DMS53 treated with DMSO at 0.1 percent for 48 hours (cell line): ENCODE measurements around the gene SYNM.
A peak's percentile ranks its signal among the peaks of the same experiment; 100 is the strongest.
"Not testable (repeated sequence)": the region's sequence is repeated elsewhere in the genome, so short reads cannot be mapped to it uniquely, and the experiment has no call there.

Experiments
- DNase-seq: peaks from one replicate; lab custom pipeline; 2025; ENCODE audit not compliant: unreplicated experiment; lab: John Stamatoyannopoulos, UW

The SYNM gene, protein sequence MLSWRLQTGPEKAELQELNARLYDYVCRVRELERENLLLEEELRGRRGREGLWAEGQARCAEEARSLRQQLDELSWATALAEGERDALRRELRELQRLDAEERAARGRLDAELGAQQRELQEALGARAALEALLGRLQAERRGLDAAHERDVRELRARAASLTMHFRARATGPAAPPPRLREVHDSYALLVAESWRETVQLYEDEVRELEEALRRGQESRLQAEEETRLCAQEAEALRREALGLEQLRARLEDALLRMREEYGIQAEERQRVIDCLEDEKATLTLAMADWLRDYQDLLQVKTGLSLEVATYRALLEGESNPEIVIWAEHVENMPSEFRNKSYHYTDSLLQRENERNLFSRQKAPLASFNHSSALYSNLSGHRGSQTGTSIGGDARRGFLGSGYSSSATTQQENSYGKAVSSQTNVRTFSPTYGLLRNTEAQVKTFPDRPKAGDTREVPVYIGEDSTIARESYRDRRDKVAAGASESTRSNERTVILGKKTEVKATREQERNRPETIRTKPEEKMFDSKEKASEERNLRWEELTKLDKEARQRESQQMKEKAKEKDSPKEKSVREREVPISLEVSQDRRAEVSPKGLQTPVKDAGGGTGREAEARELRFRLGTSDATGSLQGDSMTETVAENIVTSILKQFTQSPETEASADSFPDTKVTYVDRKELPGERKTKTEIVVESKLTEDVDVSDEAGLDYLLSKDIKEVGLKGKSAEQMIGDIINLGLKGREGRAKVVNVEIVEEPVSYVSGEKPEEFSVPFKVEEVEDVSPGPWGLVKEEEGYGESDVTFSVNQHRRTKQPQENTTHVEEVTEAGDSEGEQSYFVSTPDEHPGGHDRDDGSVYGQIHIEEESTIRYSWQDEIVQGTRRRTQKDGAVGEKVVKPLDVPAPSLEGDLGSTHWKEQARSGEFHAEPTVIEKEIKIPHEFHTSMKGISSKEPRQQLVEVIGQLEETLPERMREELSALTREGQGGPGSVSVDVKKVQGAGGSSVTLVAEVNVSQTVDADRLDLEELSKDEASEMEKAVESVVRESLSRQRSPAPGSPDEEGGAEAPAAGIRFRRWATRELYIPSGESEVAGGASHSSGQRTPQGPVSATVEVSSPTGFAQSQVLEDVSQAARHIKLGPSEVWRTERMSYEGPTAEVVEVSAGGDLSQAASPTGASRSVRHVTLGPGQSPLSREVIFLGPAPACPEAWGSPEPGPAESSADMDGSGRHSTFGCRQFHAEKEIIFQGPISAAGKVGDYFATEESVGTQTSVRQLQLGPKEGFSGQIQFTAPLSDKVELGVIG (N-terminal part only)

GRCh38 chr15:99104788-99105513 is at the start of gene SYNM:
Gene SYNM (plus strand): TSS chr15:99105080. CDS start chr15:99105200, 120 bp downstream.
- peak; percentile 85 for DNase-seq

- DNase-seq: no peak
Measured at GRCh38 chr15:99055555-99056134, 49.2 kb upstream of the SYNM start.

- no peak for DNase-seq
Measured at GRCh38 chr15:99057020-99057419, 47.9 kb upstream of the SYNM start.

GRCh38 chr15:99057697-99058420 is 47.0 kb upstream of the SYNM start:
- DNase-seq: no peak

GRCh38 chr15:99058421-99058870 is 46.4 kb upstream of the SYNM start:
- DNase-seq: no peak

DNA sequence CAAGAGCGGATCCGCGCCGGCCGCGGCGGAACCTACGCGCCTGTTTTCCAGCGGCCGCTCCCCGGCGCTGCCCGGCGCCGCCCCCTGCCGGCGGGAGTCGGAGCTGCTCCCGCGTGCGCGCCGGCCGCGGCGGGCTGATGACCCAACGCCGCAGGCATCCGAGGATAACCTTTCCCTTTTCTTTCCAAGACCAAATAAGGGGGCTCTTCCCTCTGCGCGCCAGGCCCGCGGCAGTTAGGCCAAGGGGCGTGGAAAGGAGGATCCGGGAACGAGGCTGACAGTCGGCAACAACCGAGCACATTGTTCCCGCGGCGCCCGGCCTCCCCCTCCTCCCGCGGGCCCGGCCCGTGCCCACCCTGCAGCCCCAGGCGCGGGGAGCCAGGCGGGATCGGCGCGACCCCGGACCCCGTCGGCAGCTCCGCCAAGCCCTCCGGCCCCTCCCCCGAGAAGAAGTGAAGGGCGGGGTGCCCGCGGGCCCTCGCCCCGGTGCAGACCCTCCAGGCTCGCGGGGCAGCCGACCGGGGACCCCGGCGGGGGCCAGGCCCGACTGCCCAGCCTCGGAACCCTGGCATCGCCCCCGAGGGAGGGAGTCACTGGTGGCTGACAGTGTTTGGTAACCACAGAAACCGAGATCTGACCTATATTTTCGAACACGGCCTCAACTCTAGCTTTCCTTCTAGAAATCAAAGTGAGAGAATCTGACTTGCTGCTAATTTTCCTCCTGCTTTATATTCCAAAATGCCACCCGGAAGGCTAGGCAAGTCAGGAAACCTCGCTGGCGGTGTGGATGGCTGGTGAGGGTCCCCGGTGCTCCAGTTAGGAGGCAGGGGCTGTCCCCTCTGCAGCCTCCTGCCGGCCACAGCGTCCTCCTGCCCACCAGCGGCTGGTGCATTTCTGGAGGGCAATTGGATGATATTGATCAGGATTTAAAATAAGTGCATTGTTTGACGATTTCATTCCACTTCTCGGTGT is 45.6 kb upstream of the SYNM start:
- DNase-seq: peak; percentile 21

DNA sequence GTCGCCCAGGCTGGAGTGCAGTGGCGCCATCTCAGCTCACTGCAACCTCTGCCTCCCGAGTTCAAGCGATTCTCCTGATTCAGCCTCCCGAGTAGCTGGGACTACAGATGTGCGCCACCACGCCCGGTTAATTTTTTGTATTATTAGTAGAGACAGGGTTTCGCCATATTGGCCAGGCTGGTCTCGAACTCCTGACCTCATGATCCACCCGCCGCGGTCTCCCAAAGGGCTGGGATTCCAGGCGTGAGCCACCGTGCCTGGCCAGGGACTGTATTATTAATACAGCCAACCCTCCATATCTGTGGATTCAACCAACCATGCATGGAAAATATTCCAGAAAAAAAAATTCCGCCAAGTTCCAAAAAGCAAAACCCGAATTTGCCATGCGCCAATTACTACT is 44.7 kb upstream of the SYNM start:
- not testable (repeated sequence) for DNase-seq

- no peak for DNase-seq
Measured at GRCh38 chr15:99062226-99062625, 42.7 kb upstream of the SYNM start.

DNA sequence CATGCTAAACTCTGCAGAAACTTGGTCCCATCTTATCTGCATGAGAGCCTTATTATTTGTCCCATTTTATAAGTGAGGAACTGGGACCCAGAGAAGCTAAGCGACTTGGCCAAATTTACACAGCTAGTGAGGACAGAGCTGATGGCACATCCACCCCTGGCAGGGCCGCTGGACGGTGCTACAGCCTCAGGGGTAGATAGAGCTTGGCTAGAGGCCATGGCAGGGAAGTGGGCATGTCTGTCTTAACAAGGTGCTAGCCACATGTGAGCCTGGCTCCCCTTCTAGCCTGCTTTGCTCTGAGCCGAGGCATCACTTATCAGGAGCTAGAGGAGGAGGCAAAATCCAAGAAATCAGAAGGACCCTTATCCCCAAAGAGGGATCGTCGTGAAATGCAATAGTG is 36.7 kb upstream of the SYNM start:
- DNase-seq: no peak

- no peak for DNase-seq
Measured at GRCh38 chr15:99070208-99070607, 34.7 kb upstream of the SYNM start.

DNA sequence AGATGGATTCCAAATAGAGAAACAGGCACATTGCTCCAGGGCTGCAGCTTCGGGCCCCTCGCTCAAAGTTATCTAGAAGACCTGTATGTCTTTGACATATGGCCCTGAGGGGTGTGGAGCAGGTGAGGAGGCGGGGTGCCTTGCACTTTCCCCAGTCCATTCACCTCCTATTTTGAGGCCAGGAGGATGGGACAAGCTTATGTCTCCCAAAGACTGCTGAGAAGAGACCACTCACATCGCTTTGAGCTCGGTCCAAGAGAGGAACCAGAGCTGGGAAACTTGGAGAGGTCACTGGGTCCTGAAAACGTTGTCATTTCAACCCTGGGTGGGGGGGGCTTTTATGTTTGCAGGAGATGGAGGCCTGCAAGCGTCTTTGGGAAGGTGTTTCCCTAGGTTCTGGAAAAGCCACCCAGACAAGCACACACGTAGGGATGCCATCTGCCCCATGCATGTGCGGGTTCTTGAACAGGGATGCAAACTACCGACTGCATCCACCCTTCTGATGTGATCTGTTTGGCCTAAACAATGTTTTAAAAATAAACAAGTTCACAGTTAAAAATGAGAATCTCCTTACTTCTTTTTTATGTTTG is 33.7 kb upstream of the SYNM start:
- DNase-seq: no peak

GRCh38 chr15:99073008-99073717 is 31.7 kb upstream of the SYNM start:
- no peak for DNase-seq

DNA sequence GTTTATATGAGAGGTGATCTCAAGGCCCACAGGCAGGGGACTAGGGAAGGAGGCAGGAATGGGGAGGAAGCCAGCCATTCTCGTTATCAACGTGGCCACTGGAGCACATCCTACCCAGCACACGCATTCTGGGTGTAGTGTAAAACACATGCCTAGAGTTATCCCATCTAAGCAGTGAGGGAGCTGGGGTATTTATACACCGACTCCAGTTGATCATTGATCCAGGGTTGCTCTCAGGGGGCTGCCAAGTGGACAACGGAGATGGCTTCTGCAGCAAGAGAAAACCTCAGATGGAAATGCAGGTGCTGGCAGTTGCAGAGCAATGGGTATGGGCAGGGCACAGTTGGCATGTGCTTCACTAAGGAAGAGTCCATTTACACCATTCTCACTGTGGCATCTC is 30.4 kb upstream of the SYNM start:
- DNase-seq: no peak

DNA sequence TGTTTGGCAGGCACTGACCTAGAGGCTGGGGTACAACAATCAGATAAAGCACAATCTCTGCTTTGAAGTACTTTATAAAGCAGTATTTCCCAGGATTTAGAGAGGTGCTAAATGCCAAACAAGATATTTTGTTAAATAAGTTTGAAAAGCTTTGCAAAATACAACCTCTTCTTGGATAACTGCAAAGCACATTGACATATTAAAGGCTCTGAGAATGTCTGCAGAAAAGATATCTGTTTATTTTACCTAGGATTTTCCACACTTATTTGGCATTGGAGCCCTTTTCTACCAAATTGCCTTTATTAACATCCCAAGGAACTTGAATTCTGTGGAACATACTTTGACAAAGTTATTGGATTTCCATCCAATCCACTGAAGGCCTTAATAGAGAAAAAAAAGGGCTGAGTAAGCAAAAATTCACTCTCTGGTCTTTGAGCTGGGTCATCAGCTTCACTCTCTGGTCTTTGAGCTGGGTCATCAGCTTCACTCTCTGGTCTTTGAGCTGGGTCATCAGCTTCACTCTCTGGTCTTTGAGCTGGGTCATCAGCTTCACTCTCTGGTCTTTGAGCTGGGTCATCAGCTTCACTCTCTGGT is 29.7 kb upstream of the SYNM start:
- DNase-seq: not testable (repeated sequence)

DNA sequence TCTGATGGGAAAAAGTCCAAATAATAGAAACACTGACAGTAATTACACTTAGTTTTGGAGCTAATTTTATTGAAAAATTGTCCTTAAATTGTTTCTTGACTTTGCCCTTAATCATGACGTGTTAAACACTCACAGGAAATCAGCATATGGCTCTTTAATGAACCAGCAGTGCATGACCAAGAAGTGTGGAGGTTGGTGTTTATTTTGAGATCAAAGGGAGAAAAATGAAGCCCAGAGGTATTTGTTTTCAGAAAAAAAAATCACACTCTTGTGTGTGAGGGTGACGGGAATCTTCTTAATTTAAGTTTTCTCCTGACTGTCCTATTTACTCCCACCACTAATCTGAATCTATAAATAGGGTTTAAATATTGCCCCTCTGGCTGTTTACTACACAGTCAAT is 28.8 kb upstream of the SYNM start:
- DNase-seq: peak; percentile 51

DNA sequence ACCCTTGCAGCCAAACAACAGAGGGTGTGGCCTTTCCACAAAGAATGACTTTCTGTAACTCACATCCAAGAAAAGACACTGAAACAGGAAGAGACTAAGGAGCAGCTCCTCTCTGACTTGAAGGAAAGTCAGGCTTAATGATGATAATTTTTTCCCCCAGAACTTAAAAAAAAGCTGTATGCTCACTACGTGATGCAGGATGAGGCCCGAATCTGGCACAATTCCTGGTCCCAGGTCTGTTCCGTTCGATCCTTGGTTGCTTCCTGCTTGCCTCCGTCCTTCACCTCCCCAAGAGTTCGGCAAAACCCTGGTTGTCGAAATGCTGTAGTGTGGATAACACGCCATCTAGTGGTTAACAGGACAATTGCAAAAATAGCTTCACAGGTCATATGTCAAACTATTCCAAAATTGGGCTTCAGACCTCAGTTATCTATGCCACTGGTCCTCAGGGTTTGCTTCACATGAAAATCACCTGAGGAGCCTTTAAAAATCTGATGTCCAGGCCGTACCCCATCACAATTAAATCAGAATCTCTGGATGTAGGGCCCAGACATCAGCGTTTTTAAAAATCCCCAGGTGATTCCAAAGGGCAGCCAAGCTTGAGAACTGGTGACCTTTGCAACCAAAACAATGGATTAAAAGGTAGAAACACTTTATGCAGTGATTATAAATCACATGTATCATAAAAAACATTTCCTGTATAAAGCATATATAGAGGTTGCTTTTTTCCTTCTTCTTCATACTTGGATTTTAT is 28.1 kb upstream of the SYNM start:
- peak; percentile 62 for DNase-seq
